Occipital lobe (tissue), 2 donors: ENCODE measurements around the gene IL31. TPM values are rescaled to one million over a fixed set of nuclear protein-coding genes. Genes with fewer than 3 reads are reported as not detected.
"Not testable (repeated sequence)": the region's sequence is repeated elsewhere in the genome, so short reads cannot be mapped to it uniquely, and the experiment has no call there.

Experiments
- DNase-seq: peaks from one replicate; lab custom pipeline; 2025; lab: John Stamatoyannopoulos, UW
- total RNA-seq: library from RNA; depleted of rRNA; stranded (reverse); fragments of >200 nt; gene quantifications from one replicate; pipeline ENCODE4 v1.2.3, GENCODE V29; 2014

Gene IL31
- total RNA-seq: not detected

GRCh38 chr12:122174155-122174845 lies at the start of gene IL31:
Gene IL31 (minus strand): TSS chr12:122174221. CDS start chr12:122174172, 49 bp downstream.
- DNase-seq: no peak

- DNase-seq: no peak
Measured at GRCh38 chr12:122216445-122216844, 42.4 kb upstream of the IL31 start.

- DNase-seq: no peak
Measured at GRCh38 chr12:122215771-122216170, 41.8 kb upstream of the IL31 start.

GRCh38 chr12:122208073-122208820 lies 34.2 kb upstream of the IL31 start:
- DNase-seq: no peak

GRCh38 chr12:122207391-122207790 lies 33.4 kb upstream of the IL31 start:
- DNase-seq: no peak

- DNase-seq: no peak
Measured at GRCh38 chr12:122206976-122207375, 33.0 kb upstream of the IL31 start.

- DNase-seq: no peak
Measured at GRCh38 chr12:122206111-122206881, 32.3 kb upstream of the IL31 start.

- DNase-seq: no peak
Measured at GRCh38 chr12:122205053-122205925, 31.3 kb upstream of the IL31 start.

- DNase-seq: no peak
Measured at GRCh38 chr12:122204167-122205052, 30.4 kb upstream of the IL31 start.

GRCh38 chr12:122203301-122204166 lies 29.5 kb upstream of the IL31 start, which contains the start of gene B3GNT4:
Gene B3GNT4 (plus strand): TSS chr12:122203709. CDS start chr12:122204619, 910 bp downstream.
- DNase-seq: peak; percentile 40

- DNase-seq: not testable (repeated sequence)
Measured at GRCh38 chr12:122202811-122203210, 28.8 kb upstream of the IL31 start.

- no peak for DNase-seq
Measured at GRCh38 chr12:122202017-122202416, 28.0 kb upstream of the IL31 start.

GRCh38 chr12:122201381-122201780 lies 27.4 kb upstream of the IL31 start:
- DNase-seq: no peak

- DNase-seq: no peak
Measured at GRCh38 chr12:122200541-122201175, 26.6 kb upstream of the IL31 start.

GRCh38 chr12:122199484-122200355 lies 25.7 kb upstream of the IL31 start:
- no peak for DNase-seq

- no peak for DNase-seq
Measured at GRCh38 chr12:122197612-122197966, 23.6 kb upstream of the IL31 start.

GRCh38 chr12:122195405-122195804 lies 21.4 kb upstream of the IL31 start:
- no peak for DNase-seq

GRCh38 chr12:122194804-122195203 lies 20.8 kb upstream of the IL31 start:
- DNase-seq: no peak
